PC-3 (cell line): ENCODE results near the gene IL32. TPM values are rescaled to one million over a fixed set of nuclear protein-coding genes. Genes with fewer than 3 reads are reported as not detected.

ENCODE experiments used
- ATAC-seq: fragments of 200-7000 bp; cut with Tn5 transposase; 2 replicates; pipeline ENCODE4 v1.9.1; 2020; ENCODE audit warnings: mild to moderate bottlenecking, moderate library complexity
- BruUV-seq: library from RNA; stranded (reverse); fragments of 400-500 nt; replicated peaks from 2 replicates; lab custom pipeline; 2021; lab: Mats Ljungman, UMichigan
- CTCF ChIA-PET: fragments of 300-600 bp; sonication (Branson Sonifier 250); formaldehyde crosslinking; loops from one replicate; lab custom pipeline; 2022; ENCODE audit warnings: antibody characterized with exemption; lab: Charles Lee
- POLR2A ChIA-PET: fragments of 300-600 bp; sonication (Branson Sonifier 250); formaldehyde crosslinking; loops from one replicate; lab custom pipeline; 2022; ENCODE audit warnings: antibody characterized with exemption; ENCODE audit not compliant: unreplicated experiment; lab: Charles Lee
- DNase-seq: peaks from one replicate; pipeline ENCODE4 v3.0.0-alpha.2; 2015
- H2AFZ ChIP-seq: fragments of 300-600 bp; sonication (generic); 2 replicates; pipeline ENCODE4 v1.6.0; 2016; ENCODE audit warnings: antibody characterized with exemption, low read length
- H3F3A ChIP-seq: fragments of 300-600 bp; sonication (generic); one replicate; pipeline ENCODE4 v1.6.0; 2017; ENCODE audit warnings: antibody characterized with exemption, low read length, control low read depth, mild to moderate bottlenecking; ENCODE audit not compliant: unreplicated experiment
- H3K27ac ChIP-seq: fragments of 300-600 bp; sonication (generic); 2 replicates; pipeline ENCODE4 v1.5.1; 2016; ENCODE audit warnings: mild to moderate bottlenecking, low read length
- H3K27me3 ChIP-seq: fragments of 300-600 bp; sonication (generic); 2 replicates; pipeline ENCODE4 v1.6.1; 2016; ENCODE audit warnings: low read length, mixed read lengths
- H3K36me3 ChIP-seq: fragments of 300-600 bp; sonication (generic); 2 replicates; pipeline ENCODE4 v1.6.1; 2016; ENCODE audit warnings: low read depth, mixed run types, low read length, mixed read lengths
- H3K4me1 ChIP-seq: fragments of 300-600 bp; sonication (generic); 2 replicates; pipeline ENCODE4 v1.5.1; 2016; ENCODE audit warnings: low read length; ENCODE audit not compliant: insufficient read depth
- H3K4me2 ChIP-seq: fragments of 300-600 bp; sonication (generic); 2 replicates; pipeline ENCODE4 v1.6.0; 2016; ENCODE audit warnings: low read length
- H3K4me3 ChIP-seq: fragments of 300-600 bp; sonication (generic); 2 replicates; pipeline ENCODE4 v1.5.1; 2016; ENCODE audit warnings: mild to moderate bottlenecking, low read length, mixed read lengths
- H3K79me2 ChIP-seq: fragments of 300-600 bp; sonication (generic); 2 replicates; pipeline ENCODE4 v1.6.1; 2017; ENCODE audit warnings: low read length, mixed read lengths
- H3K9ac ChIP-seq: fragments of 300-600 bp; sonication (generic); 2 replicates; pipeline ENCODE4 v1.6.0; 2016; ENCODE audit warnings: mild to moderate bottlenecking, low read length
- H3K9me2 ChIP-seq: fragments of 300-600 bp; sonication (generic); replicated peaks from 2 replicates; pipeline ENCODE4 v1.6.1; 2016; ENCODE audit warnings: mixed run types, low read length, mixed read lengths
- H3K9me3 ChIP-seq: fragments of 300-600 bp; sonication (generic); 2 replicates; pipeline ENCODE4 v1.6.1; 2016; ENCODE audit warnings: low read length, mixed read lengths
- H4K20me1 ChIP-seq: fragments of 300-600 bp; sonication (generic); 2 replicates; pipeline ENCODE4 v1.6.1; 2016; ENCODE audit warnings: low read length, mixed read lengths
- EZH2 ChIP-seq: fragments of 300-600 bp; sonication (generic); IDR thresholded peaks from one replicate; pipeline ENCODE4 v1.6.1; 2017; ENCODE audit warnings: antibody characterized with exemption, mild to moderate bottlenecking, low read length; ENCODE audit not compliant: unreplicated experiment
- EZH2phosphoT487 ChIP-seq: fragments of 300-600 bp; sonication (generic); IDR thresholded peaks from 2 replicates; pipeline ENCODE4 v1.6.1; 2018; ENCODE audit warnings: mild to moderate bottlenecking, antibody characterized with exemption, low read length, borderline replicate concordance
- intact Hi-C: fragments of 100-400 bp; cut with micrococcal nuclease; formaldehyde crosslinking; loops from 2 replicates; pipeline ENCODE4 v1.9.0; 2023
- total RNA-seq: library from RNA; depleted of rRNA; stranded (reverse); fragments of >200 nt; gene quantifications from 2 replicates; pipeline ENCODE4 v1.2.3, GENCODE V29; 2014
- TF ChIP-seq, protein P1 (sequence below): fragments of 300-600 bp; sonication (generic); conservative IDR thresholded peaks from 2 replicates; pipeline ENCODE4 v1.5.1; 2017; ENCODE audit warnings: antibody characterized with exemption, low read depth, mild to moderate bottlenecking, low read length

The IL32 gene
- total RNA-seq, 1 experiment from 2014 or later, result 8.8 TPM

GRCh38 chr16:3020604-3021448 lies 44.6 kb upstream of the IL32 start:
- no peak overlapping the region for H2AFZ ChIP-seq
- H3K4me3 ChIP-seq, result peak overlapping the region; percentile 94
- peaks cover 18% of the 10 kb centered on the region for H3K4me1 ChIP-seq
- intact Hi-C loops, result no loop called here
- no peaks in the 10 kb centered on the region for H3K9me2 ChIP-seq
- CTCF ChIA-PET, result interaction anchor here (0.8 to 1.2 kb wide), 2 partner anchors 10 to 294 kb away, joined by 3 to 5 read pairs; no protein-coding TSS in a partner anchor
- H3K79me2 ChIP-seq, result peaks cover 12% of the 10 kb centered on the region
- ATAC-seq, result peak; percentile 20
- H3K9me3 ChIP-seq, result no peaks in the 10 kb centered on the region
- H3K36me3 ChIP-seq, result peaks cover 10% of the 10 kb centered on the region
- H3K4me2 ChIP-seq, result peak overlapping the region; percentile 99
- BruUV-seq, result no TSS peak
- no peaks in the 10 kb centered on the region for H3F3A ChIP-seq
- peak overlapping the region; percentile 100 for H3K27ac ChIP-seq
- H4K20me1 ChIP-seq, result no peaks in the 10 kb centered on the region
- no peaks in the 10 kb centered on the region for H3K27me3 ChIP-seq
- peak overlapping the region; percentile 91 for H3K9ac ChIP-seq
- no peak for TF ChIP-seq EZH2
- TF ChIP-seq, protein P1, sequence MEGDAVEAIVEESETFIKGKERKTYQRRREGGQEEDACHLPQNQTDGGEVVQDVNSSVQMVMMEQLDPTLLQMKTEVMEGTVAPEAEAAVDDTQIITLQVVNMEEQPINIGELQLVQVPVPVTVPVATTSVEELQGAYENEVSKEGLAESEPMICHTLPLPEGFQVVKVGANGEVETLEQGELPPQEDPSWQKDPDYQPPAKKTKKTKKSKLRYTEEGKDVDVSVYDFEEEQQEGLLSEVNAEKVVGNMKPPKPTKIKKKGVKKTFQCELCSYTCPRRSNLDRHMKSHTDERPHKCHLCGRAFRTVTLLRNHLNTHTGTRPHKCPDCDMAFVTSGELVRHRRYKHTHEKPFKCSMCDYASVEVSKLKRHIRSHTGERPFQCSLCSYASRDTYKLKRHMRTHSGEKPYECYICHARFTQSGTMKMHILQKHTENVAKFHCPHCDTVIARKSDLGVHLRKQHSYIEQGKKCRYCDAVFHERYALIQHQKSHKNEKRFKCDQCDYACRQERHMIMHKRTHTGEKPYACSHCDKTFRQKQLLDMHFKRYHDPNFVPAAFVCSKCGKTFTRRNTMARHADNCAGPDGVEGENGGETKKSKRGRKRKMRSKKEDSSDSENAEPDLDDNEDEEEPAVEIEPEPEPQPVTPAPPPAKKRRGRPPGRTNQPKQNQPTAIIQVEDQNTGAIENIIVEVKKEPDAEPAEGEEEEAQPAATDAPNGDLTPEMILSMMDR, result no peak
- TF ChIP-seq EZH2phosphoT487, result peak; percentile 49; the same call in 1 of the 2 replicates
- POLR2A ChIA-PET, result interaction anchor here (0.7 to 1.7 kb wide), 4 partner anchors 7 to 17 kb away, joined by 5 to 18 read pairs (median 10); no protein-coding TSS in a partner anchor
- DNase-seq, result peak; percentile 88

DNA sequence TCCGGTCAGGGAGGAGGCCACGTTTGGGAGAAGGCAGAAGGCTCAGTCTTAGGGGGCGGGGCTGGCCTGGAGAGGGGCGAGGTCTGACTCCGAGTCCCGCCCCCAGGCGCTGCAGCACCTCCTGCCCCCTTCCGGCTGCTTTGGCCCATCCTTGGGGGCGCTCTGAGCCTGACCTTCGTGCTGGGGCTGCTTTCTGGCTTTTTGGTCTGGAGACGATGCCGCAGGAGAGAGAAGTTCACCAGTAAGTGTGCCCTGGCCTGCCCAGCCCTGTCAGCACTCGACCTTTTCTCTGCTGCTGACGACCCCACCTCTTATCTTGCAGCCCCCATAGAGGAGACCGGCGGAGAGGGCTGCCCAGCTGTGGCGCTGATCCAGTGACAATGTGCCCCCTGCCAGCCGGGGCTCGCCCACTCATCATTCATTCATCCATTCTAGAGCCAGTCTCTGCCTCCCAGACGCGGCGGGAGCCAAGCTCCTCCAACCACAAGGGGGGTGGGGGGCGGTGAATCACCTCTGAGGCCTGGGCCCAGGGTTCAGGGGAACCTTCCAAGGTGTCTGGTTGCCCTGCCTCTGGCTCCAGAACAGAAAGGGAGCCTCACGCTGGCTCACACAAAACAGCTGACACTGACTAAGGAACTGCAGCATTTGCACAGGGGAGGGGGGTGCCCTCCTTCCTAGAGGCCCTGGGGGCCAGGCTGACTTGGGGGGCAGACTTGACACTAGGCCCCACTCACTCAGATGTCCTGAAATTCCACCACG lies 43.8 kb upstream of the IL32 start:
- peaks cover 10% of the 10 kb centered on the region for H3K36me3 ChIP-seq
- DNase-seq (peak; percentile 90), ATAC-seq (peak; percentile 17)
- POLR2A ChIA-PET, result interaction anchor here (0.5 to 1.7 kb wide), 5 partner anchors 11 to 63 kb away, joined by 3 to 18 read pairs (median 6); no protein-coding TSS in a partner anchor
- H2AFZ ChIP-seq, result no peak overlapping the region
- CTCF ChIA-PET, result interaction anchor here (1.8 kb wide), 1 partner anchor 11 kb away, joined by 6 read pairs; no protein-coding TSS in a partner anchor
- intact Hi-C loops, result no loop called here
- H4K20me1 ChIP-seq, result no peaks in the 10 kb centered on the region
- H3K9me3 ChIP-seq, result no peaks in the 10 kb centered on the region
- H3K27me3 ChIP-seq, result no peaks in the 10 kb centered on the region
- H3K27ac ChIP-seq, result peak overlapping the region; percentile 100
- peak overlapping the region; percentile 99 for H3K4me2 ChIP-seq
- H3F3A ChIP-seq, result no peaks in the 10 kb centered on the region
- peaks cover 18% of the 10 kb centered on the region for H3K4me1 ChIP-seq
- peaks cover 12% of the 10 kb centered on the region for H3K79me2 ChIP-seq
- H3K9ac ChIP-seq, result peak overlapping the region; percentile 91
- BruUV-seq, result TSS peak; percentile 49
- TF ChIP-seq EZH2 (no peak), EZH2phosphoT487 (peak; percentile 39; the same call in 1 of the 2 replicates)
- TF ChIP-seq, protein P1, result no peak; the same call in 1 of the 2 replicates
- H3K4me3 ChIP-seq, result peak overlapping the region; percentile 94
- H3K9me2 ChIP-seq, result no peaks in the 10 kb centered on the region
